T-helper 2 cell treated with Interferon-gamma antibody and Interleukin-4, amounts not matched to agents 100 ng/mL and 5 ng/mL, for 36 hours (primary cell): Measurements from ENCODE around the gene TLK2. TPM values are rescaled to one million over a fixed set of nuclear protein-coding genes. Genes with fewer than 3 reads are reported as not detected.

Experiments used
- intact Hi-C: fragments of 100-400 bp; cut with micrococcal nuclease; formaldehyde crosslinking; loops from one replicate; pipeline ENCODE4 v1.15.1; 2023
- total RNA-seq: library from RNA; stranded (reverse); gene quantifications from 2 replicates; pipeline ENCODE4 v1.2.3, GENCODE V29; 2022

TLK2 gene
- total RNA-seq, 1 donor from 2014 or later = 41.7 TPM

DNA sequence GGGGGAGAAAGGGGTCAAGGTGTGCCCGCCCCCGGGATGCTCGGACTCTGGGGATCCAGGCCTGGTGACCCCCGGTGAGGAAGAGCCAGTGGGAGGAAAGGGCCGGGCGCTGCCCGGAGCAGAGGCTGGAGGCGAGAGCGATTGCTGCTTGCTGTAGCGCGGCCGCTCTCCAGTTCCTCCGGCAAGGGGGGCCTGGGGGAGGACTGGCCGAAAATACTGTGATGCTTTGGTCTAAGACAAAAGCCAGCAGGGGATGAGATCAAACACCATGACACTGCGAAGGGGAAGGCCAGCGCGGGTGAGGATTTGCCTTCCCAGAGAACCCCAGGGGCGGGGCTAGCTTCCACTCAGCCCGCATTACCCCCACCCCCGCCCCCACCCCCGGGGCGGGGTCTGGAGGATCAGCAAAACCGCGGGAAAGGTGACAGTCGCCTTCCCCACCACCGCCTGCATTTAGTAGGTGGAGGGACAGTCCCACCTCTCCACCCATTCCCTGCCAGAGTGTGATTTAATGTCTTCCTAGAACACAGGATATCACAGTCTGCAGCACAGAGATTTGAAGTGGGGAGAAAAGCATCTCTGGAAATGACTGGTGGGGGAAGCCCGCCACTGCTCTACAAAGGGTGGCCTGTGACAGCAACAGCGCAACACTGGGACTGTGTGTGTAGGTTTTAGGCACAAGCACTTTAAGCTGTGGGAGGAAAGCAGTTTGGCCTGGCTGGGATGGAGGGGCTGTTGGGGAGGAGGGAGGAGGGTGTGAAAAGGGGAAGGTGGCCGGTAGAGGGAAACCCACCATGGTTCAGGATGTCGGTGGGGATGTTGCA, 174.6 kb downstream of the TLK2 start:
- intact Hi-C loops = no loop called here

DNA sequence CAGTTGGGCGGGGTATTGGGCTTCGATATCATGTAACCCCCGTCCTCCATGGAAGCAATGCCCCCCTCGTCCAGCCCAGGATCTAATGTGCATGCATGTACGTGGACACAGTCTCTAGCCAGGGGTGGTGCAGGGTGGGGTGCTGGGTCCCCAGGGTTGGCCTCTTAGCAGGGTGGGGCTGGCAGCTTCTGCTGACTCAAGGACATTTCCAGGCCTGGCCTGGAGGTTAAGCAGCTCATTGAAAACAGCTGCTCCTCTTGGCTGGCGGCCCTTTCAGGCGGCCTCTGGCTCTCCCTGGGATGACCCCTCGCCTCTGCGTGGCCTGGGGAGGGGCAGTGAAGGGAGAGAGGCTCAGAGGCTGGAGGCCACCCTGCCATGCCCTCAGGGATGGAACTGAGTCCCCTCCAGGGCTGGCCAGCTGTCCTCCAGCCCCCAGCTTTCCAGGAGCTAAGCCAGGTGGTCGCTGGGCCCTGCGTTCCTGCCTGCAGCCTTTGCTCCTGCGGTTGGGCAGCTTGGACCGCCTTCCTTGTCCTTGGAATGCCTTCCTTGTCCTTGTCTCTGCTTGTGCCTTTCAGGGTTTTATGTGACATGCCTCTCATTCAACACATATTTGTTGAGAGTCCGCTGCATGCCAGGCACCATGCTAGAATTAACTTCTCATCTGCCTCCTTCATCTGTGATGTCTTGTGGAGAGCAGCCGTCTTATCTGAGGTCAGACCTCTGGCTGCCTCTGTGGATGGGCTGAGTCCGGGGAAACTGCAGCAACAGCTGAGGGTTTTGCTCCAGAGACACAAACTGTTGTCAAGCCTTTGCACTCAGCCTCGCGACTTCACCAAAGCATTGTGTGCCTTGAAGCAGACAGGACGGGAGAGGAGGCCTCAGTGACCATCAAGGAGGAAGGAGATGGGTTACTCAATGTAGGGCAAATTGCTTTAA, 175.5 kb downstream of the TLK2 start:
- intact Hi-C loops = no loop called here

DNA sequence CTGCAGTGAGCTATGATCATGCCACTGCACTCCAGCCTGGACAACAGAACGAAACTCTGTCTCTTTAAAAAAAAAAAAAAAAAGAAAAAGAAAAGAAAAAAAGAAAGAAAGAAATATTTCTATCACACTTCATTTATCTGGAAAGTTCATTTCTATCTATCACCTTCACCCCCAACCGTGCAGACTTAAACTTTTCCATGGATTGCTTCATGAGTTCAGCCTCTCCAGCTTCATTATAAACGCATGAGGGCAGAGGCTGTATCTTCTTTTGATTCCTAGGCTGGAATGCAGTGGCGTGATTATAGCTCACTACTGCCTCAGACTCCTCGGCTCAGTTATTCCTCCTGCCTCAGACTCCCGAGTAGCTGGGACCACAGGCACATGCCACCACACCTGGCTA, 177.0 kb downstream of the TLK2 start:
- intact Hi-C loops = no loop called here

DNA sequence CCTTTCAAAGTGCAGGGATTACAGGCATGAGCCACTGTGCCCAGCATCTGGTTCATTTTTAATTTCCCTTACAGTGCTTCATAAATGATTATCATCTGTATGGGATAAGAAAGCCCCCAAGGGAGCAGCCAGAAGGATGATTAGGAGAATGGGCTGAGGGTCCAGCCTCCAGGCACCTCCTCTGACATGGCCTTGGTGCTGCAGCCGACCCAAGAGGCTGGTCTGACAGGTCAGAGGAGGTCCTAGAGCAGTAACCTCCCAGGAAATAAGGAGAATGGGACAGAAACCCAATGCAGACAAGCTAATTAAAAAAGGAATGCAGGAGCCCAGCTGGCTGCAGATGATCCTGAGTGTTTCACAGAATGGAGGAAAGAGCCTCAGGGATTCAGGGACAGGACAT, 177.8 kb downstream of the TLK2 start:
- intact Hi-C loops = no loop called here

DNA sequence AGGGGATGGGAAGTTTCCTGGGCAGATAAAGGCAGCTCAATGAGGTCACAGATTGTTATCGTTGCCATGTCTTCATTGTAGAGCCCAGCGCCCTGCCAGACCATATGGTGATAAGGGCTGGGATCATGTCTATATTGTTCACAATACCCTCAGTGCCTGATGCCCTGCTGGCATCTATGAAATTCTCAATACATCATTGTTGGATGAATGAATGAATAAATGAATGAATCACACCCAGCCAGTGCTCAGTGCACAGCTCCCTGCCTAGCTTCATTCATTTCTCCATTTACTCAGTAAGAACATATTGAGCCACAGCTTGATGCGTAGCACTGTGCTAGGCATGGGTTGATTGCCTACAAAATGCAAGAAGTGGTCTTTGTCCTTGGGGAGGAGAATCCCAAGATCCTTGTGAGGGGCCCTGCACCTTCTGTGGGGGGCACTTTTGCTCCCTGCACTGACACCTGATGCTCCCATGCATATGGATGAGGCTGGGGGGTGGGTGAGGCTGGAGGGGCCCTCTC, 178.6 kb downstream of the TLK2 start:
- intact Hi-C loops = no loop called here

DNA sequence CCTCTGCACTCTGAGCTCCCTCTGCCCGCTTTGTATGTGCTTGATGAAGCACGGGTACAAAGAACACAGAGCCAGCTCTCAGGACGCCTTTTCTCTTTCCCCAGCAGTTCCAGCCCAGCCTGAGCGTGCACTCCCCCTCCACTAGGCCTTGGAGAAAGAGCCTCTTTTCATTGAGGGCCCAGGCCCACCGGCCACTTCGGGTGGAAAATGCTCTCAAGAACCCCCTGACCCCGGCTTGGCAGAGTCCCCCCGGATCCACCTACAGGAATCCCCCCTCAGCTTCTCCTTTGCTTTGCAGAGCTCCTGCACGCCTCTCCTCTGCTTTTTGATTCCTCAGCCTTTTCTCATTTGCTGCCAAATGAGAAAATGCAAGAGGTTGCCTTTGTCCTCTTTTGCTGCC, 179.1 kb downstream of the TLK2 start:
- intact Hi-C loops = no loop called here

DNA sequence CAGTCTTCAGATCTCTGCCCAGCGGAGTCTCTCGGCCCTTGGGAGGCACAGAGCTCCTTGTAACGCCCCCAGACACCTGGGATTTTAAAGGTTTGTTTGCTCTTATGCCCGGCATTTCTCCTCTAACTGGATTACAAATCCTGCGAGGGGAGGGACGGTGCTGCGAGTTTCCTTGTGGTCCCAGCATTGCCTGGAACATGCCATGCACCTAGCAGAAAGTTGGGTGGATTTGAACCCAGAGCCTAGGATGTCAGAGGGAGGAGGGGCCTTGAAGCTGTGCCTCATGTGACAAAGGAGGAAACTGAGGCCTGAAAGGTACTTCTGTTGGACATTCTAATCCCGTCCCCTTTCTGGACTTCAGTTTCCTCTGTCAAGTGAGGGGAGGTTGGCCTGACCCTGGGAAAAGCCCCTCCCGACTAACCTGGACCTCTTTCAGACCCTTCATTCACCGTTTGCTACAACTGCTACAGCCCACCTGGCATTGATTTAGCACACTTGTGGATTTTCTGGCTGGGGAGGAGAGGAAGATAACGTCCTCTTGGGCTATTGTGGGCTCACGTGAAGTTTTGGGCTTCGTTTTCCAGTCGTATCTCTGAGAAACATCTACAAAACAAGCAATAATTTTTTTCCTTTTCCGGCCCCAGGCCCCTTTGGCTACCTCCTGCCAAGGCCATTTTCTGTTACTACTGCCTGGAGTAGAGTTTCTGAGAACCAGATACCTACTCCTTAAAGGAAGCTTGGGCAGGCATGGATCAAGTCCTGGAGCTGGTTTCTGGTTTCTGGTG, 179.7 kb downstream of the TLK2 start:
- intact Hi-C loops = no loop called here

DNA sequence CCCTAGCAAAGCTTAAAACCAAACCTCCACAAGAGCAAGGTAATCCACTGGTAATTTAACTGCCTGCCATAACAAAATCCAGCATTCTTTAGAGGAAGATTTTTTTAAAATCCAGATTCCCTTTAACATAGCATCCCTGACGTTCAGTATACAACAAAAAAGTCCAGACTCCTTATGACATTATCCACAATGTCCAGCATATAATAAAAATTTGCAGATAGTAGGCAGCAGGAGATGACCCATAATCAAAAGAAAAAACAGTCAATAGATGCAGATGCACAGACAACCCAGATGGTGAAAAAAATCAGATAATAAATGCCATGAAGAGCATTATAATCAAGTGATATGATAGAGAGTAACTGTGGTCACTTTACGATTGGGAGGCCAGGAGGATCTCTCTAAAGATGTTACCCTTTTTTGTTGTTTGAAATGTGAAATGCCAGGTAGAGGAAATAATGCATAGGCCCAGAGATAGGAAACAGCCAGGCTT, 182.0 kb downstream of the TLK2 start:
- intact Hi-C loops = no loop called here

DNA sequence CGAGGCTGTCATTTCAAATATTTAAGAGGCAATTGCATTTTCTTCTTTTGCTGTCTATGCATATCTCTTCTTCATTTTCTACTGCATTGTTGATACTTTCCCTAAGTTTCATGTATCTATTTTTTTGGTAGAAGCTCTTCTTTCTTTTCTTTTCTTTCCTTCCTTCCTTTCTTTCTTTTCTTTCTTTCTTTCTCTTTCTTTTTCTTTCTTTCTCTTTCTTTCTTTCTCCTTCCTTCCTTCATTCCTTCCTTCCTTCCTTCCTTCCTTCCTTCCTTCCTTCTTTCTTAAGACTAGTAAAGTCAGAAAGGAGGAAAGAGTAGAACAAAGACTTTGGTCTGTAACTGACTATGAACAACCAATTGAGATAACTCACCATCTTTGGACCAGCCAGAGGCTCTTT, 182.7 kb downstream of the TLK2 start:
- intact Hi-C loops = no loop called here

DNA sequence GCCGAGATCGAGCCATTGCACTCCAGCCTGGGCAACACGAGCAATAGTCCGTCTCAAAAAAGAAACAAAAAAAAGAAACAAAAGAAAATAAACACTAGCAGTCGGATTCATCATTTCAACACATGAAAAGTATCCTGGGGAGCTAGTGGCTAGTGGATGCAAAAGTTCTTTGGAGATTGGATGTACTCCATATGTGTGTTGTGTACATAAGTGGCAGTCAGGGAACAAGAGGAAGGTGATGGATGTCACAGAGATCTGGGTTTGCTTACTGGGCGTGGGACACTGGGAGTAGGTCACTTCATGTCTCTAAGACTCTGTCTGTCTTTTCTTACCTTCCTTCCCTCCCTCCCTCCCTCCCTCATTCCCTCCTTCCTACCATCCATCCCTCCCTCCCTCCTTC, 184.2 kb downstream of the TLK2 start:
- intact Hi-C loops = no loop called here

Other genes with a start within 250 kb of the TLK2 start
- not detected in 2 replicates for gene EFCAB3, start 98.3 kb upstream of the TLK2 start, total RNA-seq
- gene METTL2A, start 54.9 kb upstream of the TLK2 start, total RNA-seq = 22.6 and 23.4 TPM in 2 replicates
- gene MRC2, start 148.8 kb downstream of the TLK2 start, total RNA-seq = 0.70 and 0.73 TPM in 2 replicates